Suprapubic skin (tissue), 4 donors: ENCODE data around the gene GNB5. TPM values are rescaled to one million over a fixed set of nuclear protein-coding genes. Genes with fewer than 3 reads are reported as not detected.
A peak's percentile ranks its signal among the peaks of the same experiment; 100 is the strongest.

Source experiments
- DNase-seq, 2 donors: peaks; one replicate each; pipeline ENCODE4 v3.0.0-alpha.2; 2019; ENCODE audit warnings: low spot score in 2 of 2
- H3K27ac ChIP-seq: fragments of 200-600 bp; sonication (generic); one replicate; pipeline ENCODE4 v1.5.1; 2019
- H3K27me3 ChIP-seq: fragments of 200-600 bp; sonication (generic); one replicate; pipeline ENCODE4 v1.5.1; 2019
- H3K36me3 ChIP-seq: fragments of 200-600 bp; sonication (generic); one replicate; pipeline ENCODE4 v1.5.1; 2019
- H3K4me1 ChIP-seq: fragments of 200-600 bp; sonication (generic); one replicate; pipeline ENCODE4 v1.5.1; 2019
- H3K4me3 ChIP-seq: fragments of 200-600 bp; sonication (generic); one replicate; pipeline ENCODE4 v1.5.1; 2019; ENCODE audit warnings: mild to moderate bottlenecking
- H3K9me3 ChIP-seq: fragments of 200-600 bp; sonication (generic); one replicate; pipeline ENCODE4 v1.5.1; 2019
- CTCF ChIP-seq, 2 donors: fragments of 200-600 bp in 1 of 2; fragments of 450-650 bp in 1 of 2; sonication (generic) in 1 of 2; IDR thresholded peaks; one replicate each; pipeline ENCODE4 v1.5.1; 2016 to 2019; ENCODE audit warnings: antibody characterized with exemption in 2 of 2, mild to moderate bottlenecking in 1 of 2, moderate library complexity in 1 of 2
- EP300 ChIP-seq: sonication (generic); formaldehyde crosslinking; IDR thresholded peaks from one replicate; pipeline ENCODE4 v1.6.1; 2017; ENCODE audit warnings: antibody characterized with exemption
- POLR2A ChIP-seq, 2 donors: fragments of 450-650 bp; IDR thresholded peaks; one replicate each; pipeline ENCODE4 v1.6.1; 2017; ENCODE audit warnings: antibody characterized with exemption in 2 of 2, mild to moderate bottlenecking in 2 of 2, moderate library complexity in 2 of 2
- POLR2AphosphoS5 ChIP-seq, 3 donors: sonication (generic); formaldehyde crosslinking; IDR thresholded peaks; one replicate each; pipeline ENCODE4 v1.6.1; 2017; ENCODE audit warnings: antibody characterized with exemption in 3 of 3
- WGBS: methylation state at CpG from one replicate; pipeline ENCODE4 v1.1.5; 2018; 5-methylcytosine and 5-hydroxymethylcytosine counted together
- total RNA-seq, 4 donors: library from RNA; depleted of rRNA; stranded (reverse); fragments of >200 nt; gene quantifications; one replicate each; pipeline ENCODE4 v1.1.0, GENCODE V29; 2016

GNB5 gene
- total RNA-seq, 4 donors from 2014 or later = 17.1 to 30.8 (median 24.9) TPM

GRCh38 chr15:52134502-52135144 lies 56.6 kb downstream of the GNB5 start:
- WGBS = 93% methylated on average over 5 of the region's 5 CpGs
- no peak overlapping the region for H3K4me3 ChIP-seq
- no peaks in the 10 kb centered on the region for H3K9me3 ChIP-seq
- H3K27ac ChIP-seq = no peak overlapping the region
- peaks cover 16% of the 10 kb centered on the region for H3K36me3 ChIP-seq
- DNase-seq = peak in 1 of 2 donors; percentile 29
- H3K4me1 ChIP-seq = peaks cover 11% of the 10 kb centered on the region
- H3K27me3 ChIP-seq = no peaks in the 10 kb centered on the region
- TF ChIP-seq CTCF (IDR thresholded peaks at IDR 0.05) (no peak), POLR2A (IDR thresholded peaks at IDR 0.05) (no peak), POLR2AphosphoS5 (IDR thresholded peaks at IDR 0.05) (no peak), EP300 (no peak)

- no peaks in the 10 kb centered on the region for H3K27me3 ChIP-seq
- peaks cover 16% of the 10 kb centered on the region for H3K36me3 ChIP-seq
- H3K4me3 ChIP-seq = no peak overlapping the region
- 89% methylated on average over 10 of the region's 10 CpGs for WGBS
- no peak for DNase-seq
- TF ChIP-seq POLR2AphosphoS5 (IDR thresholded peaks at IDR 0.05) = no peak
- no peak for TF ChIP-seq EP300
- H3K9me3 ChIP-seq = no peaks in the 10 kb centered on the region
- peaks cover 9% of the 10 kb centered on the region for H3K4me1 ChIP-seq
- no peak overlapping the region for H3K27ac ChIP-seq
These were observed 57.5 kb downstream of the GNB5 start for GRCh38 chr15:52133510-52134220.

- Histone ChIP-seq H3K4me3 (no peak overlapping the region), H3K36me3 (peaks cover 16% of the 10 kb centered on the region), H3K4me1 (peaks cover 7% of the 10 kb centered on the region), H3K27me3 (no peaks in the 10 kb centered on the region), H3K27ac (no peak overlapping the region), H3K9me3 (no peaks in the 10 kb centered on the region)
- no peak for TF ChIP-seq CTCF (IDR thresholded peaks at IDR 0.05)
- no peak for TF ChIP-seq POLR2AphosphoS5 (IDR thresholded peaks at IDR 0.05)
- TF ChIP-seq POLR2A (IDR thresholded peaks at IDR 0.05) = no peak
- no peak for TF ChIP-seq EP300
- DNase-seq = no peak
These were observed 59.1 kb downstream of the GNB5 start for GRCh38 chr15:52132066-52132465.

GRCh38 chr15:52128568-52128967 lies 62.6 kb downstream of the GNB5 start:
- Histone ChIP-seq H3K4me1 (no peaks in the 10 kb centered on the region), H3K4me3 (no peak overlapping the region), H3K27me3 (no peaks in the 10 kb centered on the region), H3K36me3 (peaks cover 23% of the 10 kb centered on the region), H3K9me3 (no peaks in the 10 kb centered on the region), H3K27ac (no peak overlapping the region)
- 96% methylated on average over 3 of the region's 3 CpGs for WGBS
- TF ChIP-seq EP300 (no peak), POLR2AphosphoS5 (IDR thresholded peaks at IDR 0.05) (no peak), POLR2A (IDR thresholded peaks at IDR 0.05) (no peak), CTCF (IDR thresholded peaks at IDR 0.05) (no peak)
- no peak for DNase-seq

GRCh38 chr15:52124270-52124880 lies 66.8 kb downstream of the GNB5 start:
- no peak for DNase-seq
- H3K9me3 ChIP-seq = no peaks in the 10 kb centered on the region
- no peaks in the 10 kb centered on the region for H3K27me3 ChIP-seq
- TF ChIP-seq POLR2A (IDR thresholded peaks at IDR 0.05) (no peak), CTCF (IDR thresholded peaks at IDR 0.05) (no peak), EP300 (no peak), POLR2AphosphoS5 (IDR thresholded peaks at IDR 0.05) (no peak)
- H3K36me3 ChIP-seq = peaks cover 7% of the 10 kb centered on the region
- no peaks in the 10 kb centered on the region for H3K4me1 ChIP-seq
- H3K4me3 ChIP-seq = no peak overlapping the region
- no peak overlapping the region for H3K27ac ChIP-seq
- WGBS = 89% methylated on average over 11 of the region's 11 CpGs
